SK-N-SH (cell line): ENCODE results near the gene TMEM129. TPM values are rescaled to one million over a fixed set of nuclear protein-coding genes. Genes with fewer than 3 reads are reported as not detected.
A peak's percentile ranks its signal among the peaks of the same experiment; 100 is the strongest.

ENCODE experiments used
- CTCF ChIA-PET: fragments of 300-600, 350-600 bp; formaldehyde crosslinking; extraction: SDS; loops from one replicate; lab custom pipeline; 2021; lab: Yijun Ruan, JAX
- POLR2A ChIA-PET: fragments of 350-600 bp; sonication (Branson Sonifier 250); formaldehyde crosslinking; extraction: SDS; loops from one replicate; lab custom pipeline; 2020; ENCODE audit warnings: antibody characterized with exemption, inconsistent platforms; lab: Yijun Ruan, JAX
- DNase-seq: peaks from one replicate; pipeline ENCODE4 v3.0.0; 2012
- H2AFZ ChIP-seq: fragments of 200-600 bp; sonication (generic); 2 replicates; pipeline ENCODE4 v1.8.1; 2016; ENCODE audit warnings: antibody characterized with exemption, mild to moderate bottlenecking, low read depth
- H3F3A ChIP-seq: fragments of 200-600 bp; sonication (generic); replicated peaks from 2 replicates; pipeline ENCODE3; 2016; ENCODE audit warnings: antibody characterized with exemption, mild to moderate bottlenecking; ENCODE audit not compliant: insufficient read depth
- H3K27ac ChIP-seq, 2 experiments: fragments of 200-500 bp in 1 of 2; fragments of 200-600 bp in 1 of 2; sonication (Bioruptor generic) in 1 of 2; sonication (generic), shearing (Covaris generic) in 1 of 2; 2 replicates each; pipeline versions ENCODE4 v1.5.1 to v1.6.1; 2014 to 2016; ENCODE audit warnings: low read depth in 2 of 2, inconsistent platforms in 1 of 2, low read length in 1 of 2, mild to moderate bottlenecking in 1 of 2, mixed read lengths in 1 of 2
- H3K27me3 ChIP-seq: fragments of 200-600 bp; sonication (generic), shearing (Covaris generic); 2 replicates; pipeline ENCODE4 v1.6.1; 2016; ENCODE audit warnings: mixed run types; ENCODE audit not compliant: insufficient read depth
- H3K36me3 ChIP-seq, 2 experiments: fragments of 200-500 bp in 1 of 2; fragments of 200-600 bp in 1 of 2; sonication (Bioruptor generic) in 1 of 2; sonication (generic) in 1 of 2; replicated peaks in 1 of 2; 2 replicates each; pipeline versions ENCODE3 to v1.5.1; 2014 to 2016; ENCODE audit warnings: low read length in 1 of 2, mild to moderate bottlenecking in 1 of 2; ENCODE audit not compliant: insufficient read depth in 2 of 2, control insufficient read depth in 1 of 2
- H3K4me1 ChIP-seq, 2 experiments: fragments of 200-500 bp in 1 of 2; fragments of 200-600 bp in 1 of 2; sonication (Bioruptor generic) in 1 of 2; sonication (generic), shearing (Covaris generic) in 1 of 2; 2 replicates each; pipeline versions ENCODE4 v1.5.1 to v1.6.1; 2014 to 2016; ENCODE audit warnings: low read depth in 1 of 2, low read length in 1 of 2, mixed run types in 1 of 2; ENCODE audit not compliant: insufficient read depth in 2 of 2, control insufficient read depth in 1 of 2
- H3K4me2 ChIP-seq: fragments of 200-600 bp; sonication (generic), shearing (Covaris generic); 2 replicates; pipeline ENCODE4 v1.6.1; 2017; ENCODE audit warnings: mixed run types
- H3K4me3 ChIP-seq, 2 experiments: fragments of 200-500 bp in 1 of 2; fragments of 200-600 bp in 1 of 2; sonication (Bioruptor generic) in 1 of 2; sonication (generic), shearing (Covaris generic) in 1 of 2; 2 replicates each; pipeline versions ENCODE4 v1.5.1 to v1.8.1; 2014 to 2016; ENCODE audit warnings: low read depth in 2 of 2, inconsistent platforms in 1 of 2, low read length in 1 of 2, mild to moderate bottlenecking in 1 of 2, mixed read lengths in 1 of 2, moderate library complexity in 1 of 2
- H3K79me2 ChIP-seq: fragments of 200-600 bp; sonication (generic); 2 replicates; pipeline ENCODE4 v1.8.1; 2017; ENCODE audit warnings: mild to moderate bottlenecking; ENCODE audit not compliant: insufficient read depth
- H3K9ac ChIP-seq: fragments of 200-600 bp; sonication (generic); 2 replicates; pipeline ENCODE4 v1.6.1; 2017; ENCODE audit warnings: mixed run types
- H3K9me2 ChIP-seq: fragments of 200-600 bp; sonication (generic); 2 replicates; pipeline ENCODE4 v1.6.1; 2017; ENCODE audit warnings: mixed run types
- H3K9me3 ChIP-seq: fragments of 200-600 bp; sonication (generic); 2 replicates; pipeline ENCODE4 v1.6.1; 2017; ENCODE audit warnings: mixed run types, mild to moderate bottlenecking, moderate library complexity
- H4K20me1 ChIP-seq: fragments of 200-600 bp; sonication (generic); 2 replicates; pipeline ENCODE4 v1.6.1; 2017; ENCODE audit warnings: mild to moderate bottlenecking, mixed run types; ENCODE audit not compliant: insufficient read depth
- ELF1 ChIP-seq: IDR thresholded peaks from 2 replicates; pipeline ENCODE4 v1.4.0; 2012
- EP300 ChIP-seq, 2 experiments: IDR thresholded peaks; 2 replicates each; pipeline versions ENCODE4 v1.4.0 to v1.6.1; 2012; ENCODE audit warnings: borderline replicate concordance in 1 of 2, low read depth in 1 of 2, low read length in 1 of 2
- EZH2phosphoT487 ChIP-seq: fragments of 200-600 bp; sonication (generic); IDR thresholded peaks from 2 replicates; pipeline ENCODE4 v1.6.1; 2017; ENCODE audit warnings: low read depth, mixed run types, mild to moderate bottlenecking, antibody characterized with exemption, moderate library complexity, borderline replicate concordance
- FOXM1 ChIP-seq: IDR thresholded peaks from 2 replicates; pipeline ENCODE4 v1.4.0; 2012; ENCODE audit warnings: low read depth, mild to moderate bottlenecking
- GATA2 ChIP-seq: sonication (generic); formaldehyde crosslinking; IDR thresholded peaks from 2 replicates; pipeline ENCODE4 v1.5.0; 2020; ENCODE audit warnings: mild to moderate bottlenecking, missing genetic modification reagents
- JUND ChIP-seq: IDR thresholded peaks from 2 replicates; pipeline ENCODE4 v1.4.0; 2012
- NFIC ChIP-seq: IDR thresholded peaks from 2 replicates; pipeline ENCODE4 v1.4.0; 2012; ENCODE audit warnings: borderline replicate concordance
- NRF1 ChIP-seq: IDR thresholded peaks from 2 replicates; pipeline ENCODE4 v1.6.1; 2012; ENCODE audit warnings: low read depth, mild to moderate bottlenecking, low read length
- RCOR1 ChIP-seq: fragments of 150-350 bp; IDR thresholded peaks from 2 replicates; pipeline ENCODE4 v1.6.1; 2017; ENCODE audit warnings: antibody characterized with exemption, low read length
- SIN3A ChIP-seq: IDR thresholded peaks from 2 replicates; pipeline ENCODE4 v1.6.1; 2012; ENCODE audit warnings: low read depth, mild to moderate bottlenecking, low read length, moderate library complexity, borderline replicate concordance
- SMC3 ChIP-seq: IDR thresholded peaks from 2 replicates; pipeline ENCODE4 v1.6.1; 2012; ENCODE audit warnings: low read depth, low read length, improper control_type of control experiment
- TCF12 ChIP-seq: IDR thresholded peaks from 2 replicates; pipeline ENCODE4 v1.4.0; 2012
- TEAD4 ChIP-seq: IDR thresholded peaks from 2 replicates; pipeline ENCODE4 v1.4.0; 2012; ENCODE audit warnings: mild to moderate bottlenecking, borderline replicate concordance; ENCODE audit not compliant: insufficient read depth
- YY1 ChIP-seq: IDR thresholded peaks from 2 replicates; pipeline ENCODE4 v1.4.0; 2012; ENCODE audit warnings: low read depth, mild to moderate bottlenecking
- WGBS: methylation state at CpG from one replicate; pipeline ENCODE4 v1.1.6; 2017; ENCODE audit warnings: low lambda C conversion rate; 5-methylcytosine and 5-hydroxymethylcytosine counted together
- polyA plus RNA-seq, 3 experiments: library from polyadenylated mRNA; depleted of rRNA; stranded (reverse); fragments of >200 nt; gene quantifications; 2 replicates each; pipeline ENCODE4 v1.2.3, GENCODE V29; 2012
- TF ChIP-seq, protein P1 (sequence below): fragments of 150-350 bp; IDR thresholded peaks from 2 replicates; pipeline ENCODE4 v1.6.1; 2017; ENCODE audit warnings: antibody characterized with exemption, low read length, low read depth, borderline replicate concordance
- TF ChIP-seq, protein P2 (sequence below): IDR thresholded peaks from 2 replicates; pipeline ENCODE4 v1.4.0; 2012; ENCODE audit warnings: low read depth, borderline replicate concordance
- TF ChIP-seq, protein P3 (sequence below): IDR thresholded peaks from 2 replicates; pipeline ENCODE4 v1.4.0; 2012; ENCODE audit warnings: low read depth, borderline replicate concordance
- TF ChIP-seq, protein P4 (sequence below): IDR thresholded peaks from 2 replicates; pipeline ENCODE4 v1.6.1; 2012; ENCODE audit warnings: mild to moderate bottlenecking, low read depth, low read length, moderate library complexity

TMEM129 gene
- polyA plus RNA-seq, 1 of the 3 experiments (the other 2 are of a cell fraction) = 36.5 TPM

DNA sequence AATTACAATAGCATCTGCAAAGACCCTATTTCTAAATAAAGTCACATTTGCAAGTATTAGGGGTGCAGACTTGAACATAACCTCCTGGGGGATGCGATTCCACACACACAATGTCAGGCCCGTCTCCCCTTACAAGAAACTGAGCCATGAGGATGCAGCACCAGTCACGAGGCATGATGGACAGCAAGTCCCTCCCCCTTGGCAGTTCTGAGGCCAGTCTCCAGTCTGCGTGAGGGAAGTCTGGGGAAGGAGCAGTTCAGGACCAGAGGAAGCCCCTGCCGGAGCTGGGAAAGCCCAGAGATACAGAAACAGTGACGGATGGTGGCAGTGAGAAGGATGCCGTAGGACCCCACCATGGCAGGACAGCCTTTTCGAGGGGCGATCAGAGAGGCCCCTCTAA, 46.4 kb downstream of the TMEM129 start:
- peaks cover 0 to 2% of the 10 kb centered on the region in 2 experiments; a peak in 1 of 4 replicates for H3K4me1 ChIP-seq
- no peak overlapping the region for H2AFZ ChIP-seq
- no peaks in the 10 kb centered on the region for H3F3A ChIP-seq
- no peak overlapping the region for H3K27ac ChIP-seq
- H3K36me3 ChIP-seq = no peaks in the 10 kb centered on the region
- H3K9ac ChIP-seq = no peak overlapping the region
- no peak overlapping the region for H3K4me3 ChIP-seq
- no peaks in the 10 kb centered on the region for H3K79me2 ChIP-seq
- POLR2A ChIA-PET = no interaction called here
- no peaks in the 10 kb centered on the region for H3K9me2 ChIP-seq
- H3K4me2 ChIP-seq = no peak overlapping the region
- TF ChIP-seq, protein P1, sequence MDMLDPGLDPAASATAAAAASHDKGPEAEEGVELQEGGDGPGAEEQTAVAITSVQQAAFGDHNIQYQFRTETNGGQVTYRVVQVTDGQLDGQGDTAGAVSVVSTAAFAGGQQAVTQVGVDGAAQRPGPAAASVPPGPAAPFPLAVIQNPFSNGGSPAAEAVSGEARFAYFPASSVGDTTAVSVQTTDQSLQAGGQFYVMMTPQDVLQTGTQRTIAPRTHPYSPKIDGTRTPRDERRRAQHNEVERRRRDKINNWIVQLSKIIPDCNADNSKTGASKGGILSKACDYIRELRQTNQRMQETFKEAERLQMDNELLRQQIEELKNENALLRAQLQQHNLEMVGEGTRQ = no peak
- TF ChIP-seq TCF12 (no peak), NFIC (no peak), YY1 (no peak), SMC3 (no peak), SIN3A (no peak), ELF1 (no peak), NRF1 (no peak), RCOR1 (no peak), TEAD4 (no peak), FOXM1 (no peak), GATA2 (no peak), EP300 (IDR thresholded peaks at IDR 0.05; ENCODE audit: borderline replicate concordance in 1 of 2, low read depth in 1 of 2, low read length in 1 of 2) (no peak), EZH2phosphoT487 (no peak), JUND (no peak)
- TF ChIP-seq, protein P2, sequence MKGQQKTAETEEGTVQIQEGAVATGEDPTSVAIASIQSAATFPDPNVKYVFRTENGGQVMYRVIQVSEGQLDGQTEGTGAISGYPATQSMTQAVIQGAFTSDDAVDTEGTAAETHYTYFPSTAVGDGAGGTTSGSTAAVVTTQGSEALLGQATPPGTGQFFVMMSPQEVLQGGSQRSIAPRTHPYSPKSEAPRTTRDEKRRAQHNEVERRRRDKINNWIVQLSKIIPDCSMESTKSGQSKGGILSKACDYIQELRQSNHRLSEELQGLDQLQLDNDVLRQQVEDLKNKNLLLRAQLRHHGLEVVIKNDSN = no peak
- TF ChIP-seq, protein P3, sequence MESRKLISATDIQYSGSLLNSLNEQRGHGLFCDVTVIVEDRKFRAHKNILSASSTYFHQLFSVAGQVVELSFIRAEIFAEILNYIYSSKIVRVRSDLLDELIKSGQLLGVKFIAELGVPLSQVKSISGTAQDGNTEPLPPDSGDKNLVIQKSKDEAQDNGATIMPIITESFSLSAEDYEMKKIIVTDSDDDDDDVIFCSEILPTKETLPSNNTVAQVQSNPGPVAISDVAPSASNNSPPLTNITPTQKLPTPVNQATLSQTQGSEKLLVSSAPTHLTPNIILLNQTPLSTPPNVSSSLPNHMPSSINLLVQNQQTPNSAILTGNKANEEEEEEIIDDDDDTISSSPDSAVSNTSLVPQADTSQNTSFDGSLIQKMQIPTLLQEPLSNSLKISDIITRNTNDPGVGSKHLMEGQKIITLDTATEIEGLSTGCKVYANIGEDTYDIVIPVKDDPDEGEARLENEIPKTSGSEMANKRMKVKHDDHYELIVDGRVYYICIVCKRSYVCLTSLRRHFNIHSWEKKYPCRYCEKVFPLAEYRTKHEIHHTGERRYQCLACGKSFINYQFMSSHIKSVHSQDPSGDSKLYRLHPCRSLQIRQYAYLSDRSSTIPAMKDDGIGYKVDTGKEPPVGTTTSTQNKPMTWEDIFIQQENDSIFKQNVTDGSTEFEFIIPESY = no peak
- TF ChIP-seq, protein P4, sequence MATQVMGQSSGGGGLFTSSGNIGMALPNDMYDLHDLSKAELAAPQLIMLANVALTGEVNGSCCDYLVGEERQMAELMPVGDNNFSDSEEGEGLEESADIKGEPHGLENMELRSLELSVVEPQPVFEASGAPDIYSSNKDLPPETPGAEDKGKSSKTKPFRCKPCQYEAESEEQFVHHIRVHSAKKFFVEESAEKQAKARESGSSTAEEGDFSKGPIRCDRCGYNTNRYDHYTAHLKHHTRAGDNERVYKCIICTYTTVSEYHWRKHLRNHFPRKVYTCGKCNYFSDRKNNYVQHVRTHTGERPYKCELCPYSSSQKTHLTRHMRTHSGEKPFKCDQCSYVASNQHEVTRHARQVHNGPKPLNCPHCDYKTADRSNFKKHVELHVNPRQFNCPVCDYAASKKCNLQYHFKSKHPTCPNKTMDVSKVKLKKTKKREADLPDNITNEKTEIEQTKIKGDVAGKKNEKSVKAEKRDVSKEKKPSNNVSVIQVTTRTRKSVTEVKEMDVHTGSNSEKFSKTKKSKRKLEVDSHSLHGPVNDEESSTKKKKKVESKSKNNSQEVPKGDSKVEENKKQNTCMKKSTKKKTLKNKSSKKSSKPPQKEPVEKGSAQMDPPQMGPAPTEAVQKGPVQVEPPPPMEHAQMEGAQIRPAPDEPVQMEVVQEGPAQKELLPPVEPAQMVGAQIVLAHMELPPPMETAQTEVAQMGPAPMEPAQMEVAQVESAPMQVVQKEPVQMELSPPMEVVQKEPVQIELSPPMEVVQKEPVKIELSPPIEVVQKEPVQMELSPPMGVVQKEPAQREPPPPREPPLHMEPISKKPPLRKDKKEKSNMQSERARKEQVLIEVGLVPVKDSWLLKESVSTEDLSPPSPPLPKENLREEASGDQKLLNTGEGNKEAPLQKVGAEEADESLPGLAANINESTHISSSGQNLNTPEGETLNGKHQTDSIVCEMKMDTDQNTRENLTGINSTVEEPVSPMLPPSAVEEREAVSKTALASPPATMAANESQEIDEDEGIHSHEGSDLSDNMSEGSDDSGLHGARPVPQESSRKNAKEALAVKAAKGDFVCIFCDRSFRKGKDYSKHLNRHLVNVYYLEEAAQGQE = no peak
- TF ChIP-seq, all 33 proteins: peak for 0
- no peaks in the 10 kb centered on the region for H4K20me1 ChIP-seq
- CTCF ChIA-PET = no interaction called here
- no peaks in the 10 kb centered on the region for H3K27me3 ChIP-seq
- DNase-seq = peak; percentile 38
- WGBS = 70% methylated on average over 9 of the region's 9 CpGs
- no peaks in the 10 kb centered on the region for H3K9me3 ChIP-seq
